Measurements from ENCODE around the gene SLC66A3.
"Not testable (repeated sequence)": the region's sequence is repeated elsewhere in the genome, so short reads cannot be mapped to it uniquely, and the experiment has no call there.

SLC66A3 gene

GRCh38 chr2:11165046-11165445, 9.8 kb downstream of the SLC66A3 start:
- FAIRE-seq, result not testable (repeated sequence)

DNA sequence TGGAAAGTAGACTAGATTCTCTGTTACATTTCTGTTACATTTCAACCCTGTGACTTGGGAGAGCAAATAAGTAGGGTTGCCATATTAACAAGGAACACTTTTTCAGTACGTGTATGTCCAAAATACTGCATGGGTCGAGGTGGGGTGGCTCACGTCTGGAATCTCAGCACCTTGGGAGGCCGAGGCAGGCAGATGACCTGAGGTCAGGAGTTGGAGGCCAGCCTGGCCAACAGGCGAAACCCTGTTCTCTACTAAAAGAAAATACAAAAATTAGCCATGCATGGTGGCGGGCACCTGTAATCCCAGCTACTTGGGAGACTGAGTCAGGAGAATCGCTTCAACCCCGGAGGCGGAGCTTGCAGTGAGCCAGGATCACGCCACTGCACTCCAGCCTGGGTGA, 11.2 kb downstream of the SLC66A3 start:
- no peak for FAIRE-seq

- FAIRE-seq, result no peak
Measured at GRCh38 chr2:11168488-11168887, 13.2 kb downstream of the SLC66A3 start.

DNA sequence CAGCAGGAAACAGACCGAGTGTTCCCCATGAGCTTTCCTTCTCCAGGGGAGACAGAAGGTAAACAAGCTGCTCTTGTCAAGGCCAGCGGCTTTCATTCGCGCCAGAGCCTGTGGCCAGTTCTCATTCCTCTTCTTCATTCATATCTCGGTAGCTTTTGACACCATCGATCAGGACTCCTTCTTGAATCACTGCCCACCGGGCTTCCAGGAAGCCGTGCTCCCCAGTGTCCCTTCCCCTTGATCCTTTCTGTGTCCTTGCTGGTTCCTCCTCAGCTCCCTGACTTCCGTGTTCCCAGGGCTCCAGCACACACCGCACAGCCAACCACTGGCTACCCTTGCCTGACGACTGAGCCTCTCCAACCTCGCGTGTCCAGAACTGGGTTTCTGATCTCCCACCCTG, 14.1 kb downstream of the SLC66A3 start:
- FAIRE-seq, result no peak

DNA sequence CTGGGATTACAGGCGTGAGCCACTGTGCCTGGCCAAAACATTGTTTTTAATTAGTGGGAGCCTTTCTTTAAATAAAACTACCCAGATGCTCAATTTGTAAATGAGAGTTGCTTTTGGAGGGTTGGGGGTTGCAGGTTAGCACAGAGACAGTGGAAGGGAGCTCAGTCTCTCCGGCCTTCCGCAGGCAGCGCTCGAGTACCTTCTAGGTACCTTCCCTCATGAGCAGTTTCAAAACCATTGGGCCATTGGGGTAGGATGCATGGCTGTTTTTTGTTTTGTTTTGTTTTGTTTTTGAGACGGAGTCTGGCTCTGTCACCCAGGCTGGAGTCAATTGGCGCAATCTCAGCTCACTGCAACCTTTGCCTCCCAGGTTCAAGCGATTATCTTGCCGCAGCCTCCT, 19.0 kb downstream of the SLC66A3 start:
- no peak for FAIRE-seq

- no peak for FAIRE-seq
Measured at GRCh38 chr2:11175293-11175795, 20.1 kb downstream of the SLC66A3 start.

- FAIRE-seq, result no peak
Measured at GRCh38 chr2:11177871-11178690, 22.8 kb downstream of the SLC66A3 start.

- no peak for FAIRE-seq
Measured at GRCh38 chr2:11179196-11179595, 23.9 kb downstream of the SLC66A3 start.

DNA sequence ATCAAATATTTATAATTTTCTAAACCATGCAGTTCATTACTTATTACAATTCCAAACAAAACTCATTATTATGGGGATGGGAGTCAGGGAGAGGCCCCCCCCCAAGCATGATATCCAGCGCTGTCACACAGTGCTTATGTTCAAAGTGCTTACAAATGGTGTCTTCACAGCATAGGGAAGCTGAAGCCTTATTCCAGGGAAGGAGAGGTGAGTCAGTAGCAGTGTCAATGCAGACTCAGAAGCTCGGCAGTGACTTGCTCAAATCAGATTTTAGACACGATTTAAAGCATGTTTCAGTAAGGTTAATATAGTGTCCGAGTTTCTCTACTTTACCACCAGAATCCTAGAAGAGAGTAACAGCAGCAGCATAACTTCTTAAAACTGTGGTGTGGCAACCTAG, 24.6 kb downstream of the SLC66A3 start:
- no peak for FAIRE-seq

- FAIRE-seq, result no peak
Measured at GRCh38 chr2:11180653-11181052, 25.4 kb downstream of the SLC66A3 start.

DNA sequence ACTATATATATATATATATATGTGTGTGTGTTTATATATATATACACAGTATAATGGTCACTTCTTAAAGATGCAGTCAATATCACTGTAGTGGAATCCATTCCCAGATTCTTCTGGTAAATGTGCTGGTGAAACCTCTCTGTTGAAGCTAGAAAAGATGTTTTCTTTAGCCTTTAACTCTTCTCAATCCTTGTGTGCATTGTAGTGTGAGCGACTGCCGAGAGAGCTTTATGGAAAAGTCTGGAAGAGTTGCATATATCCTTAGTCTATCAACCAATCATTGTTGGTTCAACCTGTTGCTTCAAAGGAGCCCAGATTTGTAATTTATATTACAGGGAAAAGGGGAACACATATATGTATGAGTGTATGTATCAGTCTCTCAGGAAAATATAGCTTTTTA, 27.7 kb downstream of the SLC66A3 start:
- FAIRE-seq, result no peak

GRCh38 chr2:11186145-11186544, 30.9 kb downstream of the SLC66A3 start:
- no peak for FAIRE-seq

DNA sequence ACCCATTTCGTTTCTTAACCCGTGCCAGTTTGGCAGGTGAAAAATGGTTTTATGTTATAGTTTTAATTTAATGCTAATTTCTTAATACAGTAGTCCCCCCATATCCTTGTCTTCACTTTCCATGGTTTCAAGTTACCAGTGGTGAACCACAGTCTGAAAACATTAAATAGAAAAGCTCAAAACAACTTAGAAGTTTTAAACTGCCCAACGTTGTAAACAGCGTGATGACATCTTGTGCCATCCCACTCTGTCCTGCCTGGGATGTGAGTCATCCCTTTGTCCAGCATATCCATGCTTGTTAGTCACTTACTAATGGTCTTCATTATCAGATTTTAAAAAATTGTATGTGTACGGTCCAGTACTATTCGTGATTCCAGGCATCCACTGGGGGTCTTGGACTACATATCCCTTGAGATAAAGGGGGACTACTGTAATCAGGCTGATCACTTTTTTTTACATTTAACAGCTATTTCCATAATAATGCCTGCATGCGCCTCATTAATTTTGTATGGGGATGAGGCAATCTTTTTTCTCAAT, 31.9 kb downstream of the SLC66A3 start:
- no peak for FAIRE-seq

DNA sequence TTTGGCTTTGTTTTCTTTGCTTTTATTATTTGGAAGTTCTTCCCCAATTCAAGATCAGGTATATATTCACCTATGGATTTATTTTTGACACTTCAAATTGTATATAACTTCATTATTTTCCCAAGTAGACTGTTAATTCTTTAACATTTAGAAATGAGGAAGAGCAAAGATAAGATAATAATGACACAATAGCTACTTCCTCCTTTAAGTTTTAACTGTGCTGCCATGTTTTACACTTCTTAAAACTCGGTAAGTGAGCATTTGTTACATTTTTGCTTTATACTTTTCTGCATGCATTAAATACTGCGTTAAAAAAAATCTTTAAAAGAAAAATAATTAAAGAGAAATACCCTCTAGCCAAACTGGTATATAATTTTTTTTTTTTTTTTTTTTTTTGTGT, 32.5 kb downstream of the SLC66A3 start:
- no peak for FAIRE-seq

- FAIRE-seq, result no peak
Measured at GRCh38 chr2:11196246-11196645, 41.0 kb downstream of the SLC66A3 start.

DNA sequence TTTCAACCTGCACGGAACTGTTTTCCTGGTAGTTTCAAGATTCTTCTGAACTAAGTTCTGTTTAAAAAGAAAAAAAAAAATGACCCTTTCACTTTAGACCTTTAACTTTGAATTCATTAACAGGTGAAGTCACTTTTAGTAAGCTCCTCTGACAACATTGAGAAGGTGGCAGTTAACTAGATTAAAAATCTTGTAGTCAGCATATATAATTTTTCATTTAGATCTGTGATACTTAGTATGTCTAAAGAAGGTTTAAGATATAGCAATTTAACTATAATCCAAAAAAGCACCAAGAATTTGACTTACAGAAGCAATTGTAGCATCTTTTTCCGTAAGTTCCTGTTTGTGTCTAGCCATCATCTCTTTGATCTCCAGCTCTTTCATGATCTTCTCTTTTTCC, 45.4 kb downstream of the SLC66A3 start:
- FAIRE-seq, result no peak

- FAIRE-seq, result no peak
Measured at GRCh38 chr2:11201969-11202368, 46.7 kb downstream of the SLC66A3 start.

GRCh38 chr2:11203480-11203879, 48.2 kb downstream of the SLC66A3 start:
- FAIRE-seq, result no peak

DNA sequence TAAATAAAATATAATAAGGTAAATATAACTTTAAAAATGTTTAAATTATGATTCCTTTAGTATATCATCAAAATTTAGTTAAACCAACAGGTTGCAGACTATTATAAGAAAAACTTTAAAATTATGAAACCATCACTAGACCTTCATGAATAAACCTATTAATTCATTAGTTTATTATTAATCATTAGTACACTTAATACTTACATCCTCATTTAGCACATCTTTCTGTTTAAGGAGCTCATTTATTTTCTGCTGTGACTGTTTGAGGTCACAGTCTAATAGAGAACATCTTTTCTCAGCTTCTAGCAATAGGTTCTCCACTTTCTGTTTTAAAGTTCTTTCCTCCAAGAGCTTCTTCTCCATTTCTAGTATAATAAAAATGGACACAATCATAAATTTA, 52.8 kb downstream of the SLC66A3 start:
- peak; percentile 41 for FAIRE-seq

DNA sequence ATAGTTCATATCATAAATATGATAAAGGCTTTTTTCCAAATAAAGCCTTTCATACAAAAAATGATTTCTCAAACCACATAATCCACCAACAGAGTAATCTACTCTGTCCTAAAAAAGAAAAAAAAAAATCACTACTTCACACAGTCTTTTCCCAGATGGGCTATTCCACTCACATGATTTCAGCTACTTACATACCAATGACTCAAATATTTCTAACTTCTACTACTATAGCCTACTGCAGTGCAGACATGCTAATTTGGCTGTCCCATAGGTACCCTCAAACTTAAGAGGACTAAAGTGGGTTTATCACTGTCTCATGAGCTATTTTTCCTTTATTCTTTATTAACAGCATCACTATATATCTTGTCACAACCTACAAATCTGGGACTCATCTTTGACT, 57.4 kb downstream of the SLC66A3 start:
- no peak for FAIRE-seq

DNA sequence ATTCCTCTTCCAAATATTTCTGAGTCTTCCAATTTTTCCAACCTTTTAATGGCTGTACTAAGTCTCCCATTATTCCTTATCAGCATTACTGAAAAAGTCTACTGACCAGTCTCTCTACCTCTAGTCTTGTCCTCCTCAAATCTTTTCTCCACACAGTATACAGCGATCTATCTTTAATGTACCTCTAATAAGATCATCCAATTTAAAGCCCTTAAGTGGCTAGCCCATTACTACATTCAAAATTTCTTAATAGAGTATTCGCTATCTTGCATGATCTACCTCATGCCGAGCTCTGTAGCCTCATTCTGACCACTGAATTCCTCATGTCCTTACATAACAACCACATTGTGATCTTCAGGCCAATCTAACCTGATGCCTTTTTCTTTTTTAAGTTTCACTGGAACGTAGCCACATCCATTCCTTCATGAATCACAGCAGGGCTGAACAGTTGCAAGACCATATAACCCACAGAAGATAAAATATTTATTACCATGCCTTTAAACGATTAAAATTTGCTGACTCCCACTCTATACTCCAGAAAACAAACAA, 57.9 kb downstream of the SLC66A3 start:
- FAIRE-seq, result no peak

- no peak for FAIRE-seq
Measured at GRCh38 chr2:11213975-11214374, 58.7 kb downstream of the SLC66A3 start.

DNA sequence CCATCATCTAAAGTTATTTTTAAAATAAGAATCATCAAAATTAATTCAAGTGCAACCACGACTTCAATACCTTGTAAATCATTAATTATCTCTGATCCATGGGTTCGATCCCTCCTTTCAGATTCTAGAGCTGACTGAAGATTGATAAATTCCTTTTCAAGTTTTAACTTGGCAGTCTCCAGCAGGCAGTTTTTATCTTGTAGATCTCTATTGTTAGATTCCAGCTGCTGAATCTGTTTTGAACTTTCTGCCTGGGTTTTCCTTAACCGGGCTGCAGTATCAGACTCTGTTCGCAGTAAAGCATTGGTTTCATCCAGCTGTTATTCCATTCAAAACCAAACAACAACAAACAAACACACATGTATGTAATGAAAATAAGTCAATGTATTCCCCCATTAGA, 59.5 kb downstream of the SLC66A3 start:
- peak; percentile 48 for FAIRE-seq

DNA sequence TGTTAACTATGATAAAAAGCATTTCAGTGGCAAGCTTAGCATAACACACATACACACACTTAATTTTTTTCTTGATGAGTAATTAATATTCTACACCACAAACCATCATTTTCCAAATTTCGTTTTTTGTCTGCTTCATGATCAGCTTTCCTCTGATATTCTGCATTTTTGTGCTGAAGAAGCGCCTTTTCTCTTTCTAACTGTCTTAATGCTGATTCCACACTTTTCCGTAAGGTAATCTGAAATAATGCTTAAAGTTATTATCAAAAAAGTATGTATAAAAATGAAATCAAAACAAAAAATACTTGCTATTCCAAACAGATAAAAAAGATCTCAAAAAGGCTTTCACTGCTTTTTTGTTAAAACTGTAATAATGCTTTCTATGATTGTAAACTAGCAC, 60.1 kb downstream of the SLC66A3 start:
- FAIRE-seq, result no peak
